Amygdala (tissue), 56 donors: ENCODE data around the gene PABPN1L.

Source experiments
- DNase-seq, 56 donors: peaks; one replicate each; lab custom pipeline; 2025; lab: John Stamatoyannopoulos, UW

PABPN1L gene

DNA sequence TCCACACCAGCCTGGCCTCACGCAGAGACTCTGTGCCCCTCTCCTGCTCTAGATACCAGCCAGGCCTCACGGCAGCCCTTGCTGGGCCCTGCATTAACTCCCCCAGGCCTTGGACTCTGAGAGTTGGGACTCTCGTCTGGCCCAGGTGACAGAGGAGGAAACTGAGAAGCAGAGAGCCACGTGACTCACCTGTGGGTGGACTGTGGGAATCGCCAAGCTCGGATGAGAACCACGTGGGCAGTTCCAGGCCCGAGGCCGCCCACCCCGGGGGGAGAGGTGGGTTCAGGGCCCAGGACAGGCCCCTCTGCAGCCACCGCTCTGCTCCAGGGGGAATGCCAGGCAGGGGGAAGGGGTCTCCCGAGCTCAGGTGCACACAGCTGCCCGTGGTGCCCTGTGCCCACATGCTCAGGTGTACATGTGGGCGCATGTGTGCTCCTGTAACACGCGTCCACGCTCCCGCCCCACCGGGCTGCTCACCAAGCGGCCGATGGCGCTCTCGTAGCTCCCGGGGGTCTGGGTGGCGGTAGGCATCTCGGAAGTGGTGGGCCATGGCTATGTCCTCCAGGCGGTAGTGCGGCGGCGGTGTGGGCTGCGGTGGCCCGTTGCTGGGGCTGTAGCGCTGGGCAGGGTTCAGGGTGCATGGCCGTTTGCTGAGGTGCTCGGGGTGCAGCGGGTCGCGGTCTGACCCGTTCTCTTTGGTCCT lies 18.3 kb upstream of the PABPN1L start:
- DNase-seq = no peak

GRCh38 chr16:88883946-88884345 lies 17.5 kb upstream of the PABPN1L start:
- peak in 2 of 56 donors; percentile 5 for DNase-seq

- DNase-seq = no peak
Measured at GRCh38 chr16:88883117-88883895, 16.8 kb upstream of the PABPN1L start.

DNA sequence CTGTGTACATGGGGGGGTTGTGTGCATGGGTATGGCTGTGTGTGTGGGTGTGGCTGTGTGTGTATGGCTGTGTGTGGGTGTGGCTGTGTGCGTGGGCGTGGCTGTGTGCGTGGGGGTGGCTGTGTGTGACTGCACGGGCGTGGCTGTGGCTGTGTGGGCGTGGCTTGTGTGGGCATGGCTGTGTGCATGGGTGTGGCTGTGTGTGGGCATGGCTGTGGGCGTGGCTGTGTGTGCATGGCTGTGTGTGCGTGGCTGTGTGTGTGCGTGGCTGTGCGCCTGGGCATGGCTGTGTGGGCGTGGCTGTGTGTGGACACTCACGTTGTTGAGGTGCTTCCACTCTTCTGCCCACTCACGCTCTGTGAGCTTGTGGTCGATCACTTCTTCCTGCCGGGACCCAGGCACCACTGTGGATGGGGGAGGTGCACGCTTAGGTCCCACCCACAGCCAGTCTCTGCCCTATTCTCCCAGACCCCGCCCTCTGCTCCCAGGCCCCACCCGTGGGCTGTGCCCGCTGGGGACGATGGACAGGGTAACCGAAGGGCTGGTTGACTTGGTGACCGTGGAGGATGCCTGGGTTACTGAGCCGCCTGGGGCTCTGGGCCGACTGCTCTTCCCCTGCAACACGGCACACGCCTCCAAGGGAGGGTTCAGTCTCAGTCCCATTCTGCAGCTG lies 16.0 kb upstream of the PABPN1L start:
- DNase-seq = peak in 4 of 56 donors; percentile 13 to 70 (median 21)

GRCh38 chr16:88881675-88882357 lies 15.4 kb upstream of the PABPN1L start:
- no peak for DNase-seq

- DNase-seq = no peak
Measured at GRCh38 chr16:88881007-88881615, 14.7 kb upstream of the PABPN1L start.

DNA sequence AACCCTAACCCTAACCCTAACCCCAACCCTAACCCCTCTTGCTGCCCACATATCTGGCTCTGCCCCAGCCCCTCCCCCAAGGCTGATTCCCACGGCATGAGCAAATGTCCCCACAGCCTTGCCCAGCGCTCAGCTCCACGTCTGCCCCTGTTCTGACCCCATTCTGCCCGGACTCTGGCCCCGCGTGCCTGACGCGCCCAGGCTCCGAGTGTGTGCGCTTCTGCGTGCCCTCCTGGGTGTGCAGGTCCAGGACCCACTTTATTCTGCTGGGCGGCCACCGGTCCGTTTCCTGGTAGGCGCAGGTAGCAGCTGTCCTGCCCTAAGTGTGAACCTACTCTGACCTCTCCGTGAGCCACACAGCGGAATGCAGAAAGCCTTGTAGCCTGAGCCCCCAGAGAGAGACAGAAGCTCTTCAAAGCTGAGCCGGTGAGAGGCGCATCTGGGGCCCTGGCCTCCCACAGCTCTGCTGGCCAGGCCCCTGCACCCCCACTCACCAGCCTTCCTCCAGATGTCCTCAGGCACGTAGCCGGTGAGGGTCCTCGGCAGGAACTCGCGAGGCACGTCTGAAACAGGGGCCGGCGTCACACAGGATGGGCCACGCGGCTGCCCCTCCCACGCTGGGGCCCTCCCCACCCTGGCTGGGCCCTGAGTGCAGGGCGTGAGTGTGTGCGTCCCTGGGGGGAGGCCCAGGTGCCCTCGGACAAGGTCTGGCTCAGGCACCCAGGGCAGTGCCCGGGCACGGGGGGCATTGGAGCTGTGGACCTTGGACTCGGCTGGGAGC lies 14.0 kb upstream of the PABPN1L start:
- DNase-seq = no peak

DNA sequence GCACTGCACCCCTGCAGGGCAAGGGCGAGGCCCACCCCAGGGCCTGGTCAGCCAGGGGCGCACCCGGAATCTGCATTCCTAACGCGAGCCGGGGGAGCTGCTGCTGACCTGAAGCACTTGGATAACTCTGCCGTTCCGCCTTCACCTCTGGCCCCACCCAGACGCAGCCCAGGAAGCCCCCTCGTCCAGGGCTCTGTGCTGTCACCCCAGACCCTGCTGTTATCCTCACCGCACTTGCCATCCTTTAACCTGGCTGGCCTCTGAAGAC lies 13.3 kb upstream of the PABPN1L start:
- DNase-seq = no peak

DNA sequence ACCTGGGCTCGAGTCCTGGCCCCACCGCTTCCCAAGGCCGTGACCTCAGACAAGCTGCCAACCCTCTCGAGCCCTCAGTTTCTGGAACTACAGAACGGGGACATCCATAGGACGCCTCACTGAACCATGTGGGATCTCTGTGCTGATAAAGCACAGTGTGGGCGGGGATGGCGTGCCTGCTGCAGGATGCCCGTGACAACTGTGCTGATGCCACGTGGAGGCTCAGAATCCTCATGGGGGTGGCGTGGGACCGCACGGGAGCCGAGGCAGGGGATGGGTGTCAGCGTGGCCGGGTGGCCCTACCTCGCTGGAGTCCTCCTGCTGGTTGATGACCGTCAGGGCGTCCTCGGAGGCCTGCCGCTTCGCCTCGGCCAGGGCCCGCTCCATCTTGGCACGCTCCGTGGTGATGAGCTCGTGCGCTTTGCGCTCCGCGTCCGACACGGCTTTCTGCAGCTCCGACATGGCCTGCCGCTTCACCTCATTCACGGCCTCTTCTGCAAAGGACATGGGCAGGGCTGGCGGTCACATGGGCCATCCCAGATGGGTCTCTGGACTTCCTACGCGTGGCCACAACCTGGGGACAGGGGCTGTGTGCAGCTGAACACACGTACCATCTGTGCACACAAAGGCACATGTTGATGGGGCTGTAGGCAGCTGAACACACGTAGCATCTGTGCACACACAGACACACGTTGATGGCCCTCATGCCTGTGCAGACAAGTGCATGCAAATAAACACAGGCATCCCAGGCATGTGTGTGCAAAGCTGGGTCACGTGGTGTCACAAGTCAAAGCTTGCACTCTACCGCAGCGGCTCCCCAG lies 12.7 kb upstream of the PABPN1L start:
- no peak for DNase-seq

GRCh38 chr16:88878356-88878755 lies 11.9 kb upstream of the PABPN1L start:
- no peak for DNase-seq

GRCh38 chr16:88877564-88878289 lies 11.3 kb upstream of the PABPN1L start:
- no peak for DNase-seq

- DNase-seq = no peak
Measured at GRCh38 chr16:88876942-88877526, 10.6 kb upstream of the PABPN1L start.

- DNase-seq = no peak
Measured at GRCh38 chr16:88875703-88876234, 9.3 kb upstream of the PABPN1L start.

GRCh38 chr16:88874938-88875599 lies 8.6 kb upstream of the PABPN1L start:
- no peak for DNase-seq

- no peak for DNase-seq
Measured at GRCh38 chr16:88872650-88873331, 6.3 kb upstream of the PABPN1L start.

GRCh38 chr16:88871730-88872416 lies 5.4 kb upstream of the PABPN1L start:
- DNase-seq = no peak
